Measurements from ENCODE around the gene PRCD. TPM values are rescaled to one million over a fixed set of nuclear protein-coding genes. Genes with fewer than 3 reads are reported as not detected.

PRCD gene
- total and polyA plus RNA-seq, 2 donors (not counting 1 experiment from before 2014, with no cell fraction given) = 18.0 to 30.6 TPM

GRCh38 chr17:76545918-76546555 lies 6.2 kb downstream of the PRCD start:
- Histone ChIP-seq H3K79me2 (ENCODE audit: control insufficient read depth, insufficient read depth, low read length) (no peaks in the 10 kb centered on the region), H3K4me1 (ENCODE audit: control insufficient read depth in 2 of 2, insufficient read depth in 2 of 2, low read length in 2 of 2) (peaks cover 5 to 8% of the 10 kb centered on the region in 2 donors), H3K27me3 (replicated peaks in 1 of 4; ENCODE audit: control extremely low read depth in 1 of 4, control insufficient read depth in 3 of 4, insufficient read depth in 4 of 4, low read length in 3 of 4) (peaks cover 0 to 7% (median 3%) of the 10 kb centered on the region in 4 experiments), H3K27ac (ENCODE audit: low read length in 2 of 2) (no peak overlapping the region), H3K4me3 (ENCODE audit: control extremely low read depth in 1 of 5, extremely low read depth in 1 of 5, insufficient read depth in 1 of 5, low read depth in 2 of 5, low read length in 4 of 5) (no peak overlapping the region), H4K20me1 (ENCODE audit: control insufficient read depth, insufficient read depth, low read length, poor library complexity, severe bottlenecking) (no peaks in the 10 kb centered on the region), H3K9me3 (ENCODE audit: control extremely low read depth in 1 of 3, control insufficient read depth in 2 of 3, insufficient read depth in 1 of 3, low read length in 2 of 3) (no peaks in the 10 kb centered on the region), H3K4me2 (replicated peaks; ENCODE audit: low read depth, low read length, poor library complexity, severe bottlenecking) (no peak overlapping the region), H3K9ac (ENCODE audit: low read length) (no peak overlapping the region), H2AFZ (ENCODE audit: insufficient read depth, low read depth, low read length, poor library complexity, severe bottlenecking) (no peak overlapping the region), H3K36me3 (replicated peaks in 1 of 2; ENCODE audit: control extremely low read depth in 1 of 2, control insufficient read depth in 1 of 2, extremely low read depth in 1 of 2, insufficient read depth in 2 of 2, low read length in 1 of 2) (peaks cover 0 to 3% of the 10 kb centered on the region in 2 experiments)
- H3K27ac Mint-ChIP-seq = peak overlapping the region; percentile 23
- TF ChIP-seq EZH2 (IDR thresholded peaks at IDR 0.05; ENCODE audit: borderline replicate concordance, insufficient read depth, low read depth, low read length, poor library complexity, severe bottlenecking) = no peak
- no peak for TF ChIP-seq CTCF (IDR thresholded peaks at IDR 0.05)
- peaks cover 23% of the 10 kb centered on the region for H3K27me3 Mint-ChIP-seq
- no peak overlapping the region for H3K4me3 Mint-ChIP-seq
- DNase-seq (no peak), ATAC-seq (ENCODE audit: low read depth) (no peak)
- peaks cover 6% of the 10 kb centered on the region for H3K4me1 Mint-ChIP-seq
- no peaks in the 10 kb centered on the region for H3K9me3 Mint-ChIP-seq (ENCODE audit: insufficient read depth)
- intact Hi-C loops (cut with micrococcal nuclease) = loop anchor here (5.0 kb wide), 2 partner anchors 39 to 79 kb away; partner anchors contain the start of gene AANAT
- 80% methylated on average over 13 of the region's 13 CpGs for WGBS (ENCODE audit: insufficient coverage)
- POLR2A ChIA-PET = interaction anchor here (0.9 to 1.7 kb wide), 4 partner anchors 12 to 30 kb away, joined by 3 to 7 read pairs (median 3); no protein-coding TSS in a partner anchor
- CTCF ChIA-PET = interaction anchor here (1.0 to 5.6 kb wide), 25 partner anchors 10 to 241 kb away, joined by 3 to 156 read pairs (median 5); partner anchors contain the start of genes AANAT and RHBDF2
